ENCODE results near the gene PTPRN2.
A peak's percentile ranks its signal among the peaks of the same experiment; 100 is the strongest.

The PTPRN2 gene

DNA sequence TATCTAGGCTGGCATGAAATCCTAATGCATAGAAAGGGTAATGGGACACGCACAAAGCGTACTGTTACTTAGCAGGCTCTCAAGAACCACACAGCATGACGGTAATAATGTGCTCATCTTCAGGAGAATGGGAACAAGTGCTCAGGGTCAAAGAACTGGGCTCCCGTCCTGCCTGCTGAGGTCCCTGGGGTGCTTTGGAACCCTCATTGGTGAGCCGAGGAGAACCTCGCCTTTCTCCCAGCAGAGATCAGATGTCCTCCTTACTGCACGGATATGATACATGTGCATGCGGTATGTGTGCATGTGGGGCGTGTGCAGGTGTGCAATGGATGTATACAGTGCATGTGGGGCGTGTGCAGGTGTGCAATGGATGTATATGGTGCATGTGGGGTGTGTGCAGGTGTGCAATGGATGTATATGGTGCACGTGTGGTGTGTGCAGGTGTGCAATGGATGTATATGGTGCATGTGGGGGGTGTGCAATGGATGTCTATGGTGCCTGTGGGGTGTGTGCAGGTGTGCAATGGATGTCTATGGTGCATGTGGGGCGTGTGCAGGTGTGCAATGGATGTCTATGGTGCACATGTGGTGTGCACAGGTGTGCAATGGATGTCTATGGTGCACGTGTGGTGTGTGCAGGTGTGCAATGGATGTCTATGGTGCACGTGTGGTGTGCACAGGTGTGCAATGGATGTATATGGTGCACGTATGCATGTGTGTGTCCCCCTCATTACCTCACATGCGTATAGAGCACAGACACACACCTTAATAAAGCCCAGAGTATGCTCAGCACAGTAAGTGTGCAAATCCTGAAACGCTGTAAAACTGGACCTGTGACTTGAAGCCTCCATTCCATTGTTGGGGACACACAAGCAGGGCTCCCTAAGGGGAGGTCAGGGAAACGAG lies 336.3 kb downstream of the PTPRN2 start:
- Histone ChIP-seq H2AFZ (ENCODE audit: low read length) (no peak overlapping the region), H3K4me2 (ENCODE audit: insufficient read depth, low read length, poor library complexity, severe bottlenecking) (no peak overlapping the region), H3K14ac (ENCODE audit: low read length) (no peak overlapping the region), H3K4me3 (ENCODE audit: low read length in 2 of 2) (peak overlapping the region in 1 of 2 donors; percentile 16), H3K36me3 (replicated peaks in 1 of 2; ENCODE audit: control insufficient read depth in 2 of 2, insufficient read depth in 2 of 2, low read length in 2 of 2) (peaks cover 0 to 5% of the 10 kb centered on the region in 2 donors), H2AK5ac (ENCODE audit: low read depth, low read length) (no peak overlapping the region), H2BK120ac (ENCODE audit: low read depth, low read length) (no peak overlapping the region), H4K91ac (ENCODE audit: low read depth, low read length, poor library complexity) (no peak overlapping the region), H2BK5ac (ENCODE audit: low read length) (no peak overlapping the region), H2BK12ac (ENCODE audit: low read length) (no peak overlapping the region), H3K23ac (ENCODE audit: low read depth, low read length, poor library complexity) (no peak overlapping the region), H3K4ac (ENCODE audit: low read length) (no peak overlapping the region), H3K9ac (ENCODE audit: low read depth, low read length, poor library complexity) (peak overlapping the region; percentile 32), H3K4me1 (ENCODE audit: control insufficient read depth in 2 of 2, insufficient read depth in 1 of 2, low read depth in 1 of 2, low read length in 2 of 2) (no peaks in the 10 kb centered on the region), H3K27me3 (ENCODE audit: control insufficient read depth in 3 of 3, insufficient read depth in 3 of 3, low read depth in 1 of 3, low read length in 3 of 3) (no peaks in the 10 kb centered on the region), H4K8ac (ENCODE audit: low read depth, low read length) (no peak overlapping the region), H3K9me3 (replicated peaks in 1 of 2; ENCODE audit: control insufficient read depth in 2 of 2, insufficient read depth in 1 of 2, low read depth in 1 of 2, low read length in 2 of 2) (peaks cover 0 to 11% of the 10 kb centered on the region in 2 donors), H3K79me1 (ENCODE audit: low read depth, low read length) (peaks cover 7% of the 10 kb centered on the region), H3K18ac (ENCODE audit: low read length) (no peak overlapping the region), H3K27ac (replicated peaks; ENCODE audit: low read length) (no peak overlapping the region), H2BK15ac (ENCODE audit: low read length) (no peak overlapping the region)
- no CpG with 5 or more reads among the region's 18 CpGs for WGBS, 2 donors (ENCODE audit: extremely low coverage in 2 of 2, insufficient read length in 2 of 2, insufficient replicate concordance in 1 of 2)
- no peak for DNase-seq (ENCODE audit: low spot score)

DNA sequence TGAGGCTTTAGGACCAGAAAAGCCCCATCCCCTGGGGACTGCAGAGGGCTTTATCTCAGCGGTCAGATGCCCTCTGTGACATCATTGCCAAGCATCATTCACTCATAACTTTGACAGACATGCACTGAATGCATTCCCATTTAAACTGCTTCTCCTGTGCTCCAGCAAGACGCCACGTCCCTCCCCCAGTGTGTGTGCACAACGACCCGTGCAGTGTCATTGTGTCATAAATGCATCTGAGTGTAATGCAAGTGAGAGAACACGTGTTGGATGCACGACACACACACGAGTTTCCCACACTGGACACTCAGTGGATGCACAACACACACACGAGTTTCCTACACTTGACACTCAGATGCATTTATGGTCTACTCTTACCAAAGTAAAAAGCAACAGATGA lies 337.9 kb downstream of the PTPRN2 start:
- Histone ChIP-seq H3K9me3 (replicated peaks in 1 of 2; ENCODE audit: control insufficient read depth in 2 of 2, insufficient read depth in 1 of 2, low read depth in 1 of 2, low read length in 2 of 2) (peaks cover 0 to 13% of the 10 kb centered on the region in 2 donors), H3K27me3 (ENCODE audit: control insufficient read depth in 3 of 3, insufficient read depth in 3 of 3, low read depth in 1 of 3, low read length in 3 of 3) (no peaks in the 10 kb centered on the region), H3K4me2 (ENCODE audit: insufficient read depth, low read length, poor library complexity, severe bottlenecking) (no peak overlapping the region), H3K4ac (ENCODE audit: low read length) (no peak overlapping the region), H2BK12ac (ENCODE audit: low read length) (no peak overlapping the region), H4K91ac (ENCODE audit: low read depth, low read length, poor library complexity) (no peak overlapping the region), H3K23ac (ENCODE audit: low read depth, low read length, poor library complexity) (no peak overlapping the region), H4K8ac (ENCODE audit: low read depth, low read length) (no peak overlapping the region), H3K27ac (replicated peaks; ENCODE audit: low read length) (no peak overlapping the region), H2BK120ac (ENCODE audit: low read depth, low read length) (no peak overlapping the region), H3K4me1 (ENCODE audit: control insufficient read depth in 2 of 2, insufficient read depth in 1 of 2, low read depth in 1 of 2, low read length in 2 of 2) (no peaks in the 10 kb centered on the region), H3K18ac (ENCODE audit: low read length) (no peak overlapping the region), H3K4me3 (ENCODE audit: low read length in 2 of 2) (no peak overlapping the region), H2AFZ (ENCODE audit: low read length) (no peak overlapping the region), H3K36me3 (replicated peaks in 1 of 2; ENCODE audit: control insufficient read depth in 2 of 2, insufficient read depth in 2 of 2, low read length in 2 of 2) (peaks cover 0 to 5% of the 10 kb centered on the region in 2 donors), H3K9ac (ENCODE audit: low read depth, low read length, poor library complexity) (no peak overlapping the region), H2AK5ac (ENCODE audit: low read depth, low read length) (no peak overlapping the region), H3K79me1 (ENCODE audit: low read depth, low read length) (peaks cover 7% of the 10 kb centered on the region), H2BK15ac (ENCODE audit: low read length) (no peak overlapping the region), H2BK5ac (ENCODE audit: low read length) (no peak overlapping the region), H3K14ac (ENCODE audit: low read length) (no peak overlapping the region)
- DNase-seq (ENCODE audit: low spot score): no peak
- WGBS, 2 donors (ENCODE audit: extremely low coverage in 2 of 2, insufficient read length in 2 of 2, insufficient replicate concordance in 1 of 2): no CpG with 5 or more reads among the region's 9 CpGs

DNA sequence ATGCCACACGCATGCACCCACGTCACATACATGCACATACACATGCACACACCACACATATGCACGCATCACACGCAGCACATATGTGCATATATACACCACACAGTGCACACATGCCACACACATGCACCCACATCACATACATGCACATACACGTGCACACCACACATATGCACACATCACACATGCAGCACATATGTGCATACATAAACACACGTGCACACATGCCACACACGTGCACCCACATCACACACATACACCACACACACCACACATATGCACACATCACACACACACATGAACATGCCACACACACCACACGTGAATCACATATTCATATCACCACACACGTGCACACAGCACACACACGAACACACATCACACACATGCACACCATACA lies 338.8 kb downstream of the PTPRN2 start:
- no peak overlapping the region for H3K4ac ChIP-seq (ENCODE audit: low read length)
- H3K9ac ChIP-seq (ENCODE audit: low read depth, low read length, poor library complexity): no peak overlapping the region
- H3K27me3 ChIP-seq (ENCODE audit: control insufficient read depth in 3 of 3, insufficient read depth in 3 of 3, low read depth in 1 of 3, low read length in 3 of 3): no peaks in the 10 kb centered on the region
- no peak overlapping the region for H2AK5ac ChIP-seq (ENCODE audit: low read depth, low read length)
- H2BK15ac ChIP-seq (ENCODE audit: low read length): no peak overlapping the region
- H2BK120ac ChIP-seq (ENCODE audit: low read depth, low read length): no peak overlapping the region
- peaks cover 0 to 13% of the 10 kb centered on the region in 2 donors for H3K9me3 ChIP-seq (replicated peaks in 1 of 2; ENCODE audit: control insufficient read depth in 2 of 2, insufficient read depth in 1 of 2, low read depth in 1 of 2, low read length in 2 of 2)
- peak overlapping the region in 1 of 2 donors; percentile 52 for H3K4me3 ChIP-seq (ENCODE audit: low read length in 2 of 2)
- no peak overlapping the region for H4K8ac ChIP-seq (ENCODE audit: low read depth, low read length)
- H3K4me1 ChIP-seq (ENCODE audit: control insufficient read depth in 2 of 2, insufficient read depth in 1 of 2, low read depth in 1 of 2, low read length in 2 of 2): no peaks in the 10 kb centered on the region
- H3K4me2 ChIP-seq (ENCODE audit: insufficient read depth, low read length, poor library complexity, severe bottlenecking): no peak overlapping the region
- H3K79me1 ChIP-seq (ENCODE audit: low read depth, low read length): peaks cover 7% of the 10 kb centered on the region
- peak overlapping the region; percentile 19 for H4K91ac ChIP-seq (ENCODE audit: low read depth, low read length, poor library complexity)
- H3K36me3 ChIP-seq (replicated peaks in 1 of 2; ENCODE audit: control insufficient read depth in 2 of 2, insufficient read depth in 2 of 2, low read length in 2 of 2): peaks cover 0 to 5% of the 10 kb centered on the region in 2 donors
- H2AFZ ChIP-seq (ENCODE audit: low read length): no peak overlapping the region
- H3K18ac ChIP-seq (ENCODE audit: low read length): peak overlapping the region; percentile 38
- H3K27ac ChIP-seq (replicated peaks; ENCODE audit: low read length): no peak overlapping the region
- no peak for DNase-seq (ENCODE audit: low spot score)
- H3K23ac ChIP-seq (ENCODE audit: low read depth, low read length, poor library complexity): peak overlapping the region; percentile 76
- no peak overlapping the region for H2BK5ac ChIP-seq (ENCODE audit: low read length)
- peak overlapping the region; percentile 33 for H3K14ac ChIP-seq (ENCODE audit: low read length)
- no CpG with 5 or more reads among the region's 10 CpGs for WGBS, 2 donors (ENCODE audit: extremely low coverage in 2 of 2, insufficient read length in 2 of 2, insufficient replicate concordance in 1 of 2)
- H2BK12ac ChIP-seq (ENCODE audit: low read length): no peak overlapping the region

- no peak overlapping the region for H2BK5ac ChIP-seq (ENCODE audit: low read length)
- H3K27ac ChIP-seq (replicated peaks; ENCODE audit: low read length): no peak overlapping the region
- H2BK12ac ChIP-seq (ENCODE audit: low read length): no peak overlapping the region
- H2AK5ac ChIP-seq (ENCODE audit: low read depth, low read length): no peak overlapping the region
- peaks cover 0 to 5% of the 10 kb centered on the region in 2 donors for H3K36me3 ChIP-seq (replicated peaks in 1 of 2; ENCODE audit: control insufficient read depth in 2 of 2, insufficient read depth in 2 of 2, low read length in 2 of 2)
- H3K4ac ChIP-seq (ENCODE audit: low read length): no peak overlapping the region
- H3K9me3 ChIP-seq (replicated peaks in 1 of 2; ENCODE audit: control insufficient read depth in 2 of 2, insufficient read depth in 1 of 2, low read depth in 1 of 2, low read length in 2 of 2): peaks cover 0 to 13% of the 10 kb centered on the region in 2 donors
- H3K4me3 ChIP-seq (ENCODE audit: low read length in 2 of 2): no peak overlapping the region
- no peak overlapping the region for H4K91ac ChIP-seq (ENCODE audit: low read depth, low read length, poor library complexity)
- no peak overlapping the region for H2BK120ac ChIP-seq (ENCODE audit: low read depth, low read length)
- no peak overlapping the region for H2AFZ ChIP-seq (ENCODE audit: low read length)
- peaks cover 7% of the 10 kb centered on the region for H3K79me1 ChIP-seq (ENCODE audit: low read depth, low read length)
- H4K8ac ChIP-seq (ENCODE audit: low read depth, low read length): no peak overlapping the region
- H3K27me3 ChIP-seq (ENCODE audit: control insufficient read depth in 3 of 3, insufficient read depth in 3 of 3, low read depth in 1 of 3, low read length in 3 of 3): no peaks in the 10 kb centered on the region
- no peak overlapping the region for H3K9ac ChIP-seq (ENCODE audit: low read depth, low read length, poor library complexity)
- no peak overlapping the region for H3K4me2 ChIP-seq (ENCODE audit: insufficient read depth, low read length, poor library complexity, severe bottlenecking)
- no peak overlapping the region for H3K14ac ChIP-seq (ENCODE audit: low read length)
- WGBS, 2 donors (ENCODE audit: extremely low coverage in 2 of 2, insufficient read length in 2 of 2, insufficient replicate concordance in 1 of 2): no CpG with 5 or more reads among the region's 14 CpGs
- no peak overlapping the region for H2BK15ac ChIP-seq (ENCODE audit: low read length)
- no peaks in the 10 kb centered on the region for H3K4me1 ChIP-seq (ENCODE audit: control insufficient read depth in 2 of 2, insufficient read depth in 1 of 2, low read depth in 1 of 2, low read length in 2 of 2)
- no peak overlapping the region for H3K18ac ChIP-seq (ENCODE audit: low read length)
- no peak for DNase-seq (ENCODE audit: low spot score)
- H3K23ac ChIP-seq (ENCODE audit: low read depth, low read length, poor library complexity): no peak overlapping the region
Measured at GRCh38 chr7:158247758-158248487, 339.7 kb downstream of the PTPRN2 start.
